Activated naive CD8-positive, alpha-beta T cell (primary cell): ENCODE measurements around the gene KRTAP3-2.

Source experiments
- H3K27ac Mint-ChIP-seq: one replicate; pipeline ENCODE4 v1.8.0; 2021; ENCODE audit warnings: mixed read lengths
- H3K27me3 Mint-ChIP-seq: one replicate; pipeline ENCODE4 v1.8.0; 2021; ENCODE audit warnings: mixed read lengths
- H3K36me3 Mint-ChIP-seq: one replicate; pipeline ENCODE4 v1.8.0; 2021; ENCODE audit warnings: mixed read lengths
- H3K4me1 Mint-ChIP-seq: one replicate; pipeline ENCODE4 v1.8.0; 2021; ENCODE audit warnings: low read depth, mixed read lengths
- H3K4me3 Mint-ChIP-seq: one replicate; pipeline ENCODE4 v1.8.0; 2021; ENCODE audit warnings: mild to moderate bottlenecking, mixed read lengths
- H3K9me3 Mint-ChIP-seq: one replicate; pipeline ENCODE4 v1.8.0; 2021; ENCODE audit warnings: low read depth, mixed read lengths

KRTAP3-2 gene

GRCh38 chr17:41016578-41017215 is 17.0 kb upstream of the KRTAP3-2 start:
- no peaks in the 10 kb centered on the region for H3K4me1 Mint-ChIP-seq
- H3K27me3 Mint-ChIP-seq, result peaks cover 2% of the 10 kb centered on the region

GRCh38 chr17:41015454-41015853 is 15.7 kb upstream of the KRTAP3-2 start:
- no peaks in the 10 kb centered on the region for H3K36me3 Mint-ChIP-seq

More at GRCh38 chr17:41016578-41017215, 17.0 kb upstream of the KRTAP3-2 start:
- Mint-ChIP-seq H3K4me3 (no peak overlapping the region), H3K9me3 (no peaks in the 10 kb centered on the region), H3K27ac (no peak overlapping the region), H3K36me3 (no peaks in the 10 kb centered on the region)

GRCh38 chr17:41013606-41014005 is 13.9 kb upstream of the KRTAP3-2 start:
- H3K27me3 Mint-ChIP-seq, result peaks cover 2% of the 10 kb centered on the region
- H3K36me3 Mint-ChIP-seq, result no peaks in the 10 kb centered on the region
- no peak overlapping the region for H3K4me3 Mint-ChIP-seq

More at GRCh38 chr17:41015454-41015853, 15.7 kb upstream of the KRTAP3-2 start:
- Mint-ChIP-seq H3K4me3 (no peak overlapping the region), H3K27me3 (peaks cover 2% of the 10 kb centered on the region), H3K27ac (no peak overlapping the region), H3K9me3 (no peaks in the 10 kb centered on the region), H3K4me1 (no peaks in the 10 kb centered on the region)

GRCh38 chr17:41013181-41013580 is 13.5 kb upstream of the KRTAP3-2 start:
- Mint-ChIP-seq H3K4me3 (no peak overlapping the region), H3K27me3 (peaks cover 2% of the 10 kb centered on the region), H3K27ac (no peak overlapping the region), H3K4me1 (no peaks in the 10 kb centered on the region), H3K36me3 (no peaks in the 10 kb centered on the region), H3K9me3 (no peaks in the 10 kb centered on the region)

More at GRCh38 chr17:41013606-41014005, 13.9 kb upstream of the KRTAP3-2 start:
- Mint-ChIP-seq H3K9me3 (no peaks in the 10 kb centered on the region), H3K27ac (no peak overlapping the region), H3K4me1 (no peaks in the 10 kb centered on the region)

- H3K27me3 Mint-ChIP-seq, result peaks cover under 1% of the 10 kb centered on the region
- no peaks in the 10 kb centered on the region for H3K9me3 Mint-ChIP-seq
- H3K4me1 Mint-ChIP-seq, result no peaks in the 10 kb centered on the region
Measured at GRCh38 chr17:41012326-41013120, 12.8 kb upstream of the KRTAP3-2 start.

GRCh38 chr17:41010441-41010840 is 10.7 kb upstream of the KRTAP3-2 start:
- Mint-ChIP-seq H3K27ac (no peak overlapping the region), H3K9me3 (no peaks in the 10 kb centered on the region), H3K36me3 (no peaks in the 10 kb centered on the region)

More at GRCh38 chr17:41012326-41013120, 12.8 kb upstream of the KRTAP3-2 start:
- Mint-ChIP-seq H3K4me3 (no peak overlapping the region), H3K36me3 (no peaks in the 10 kb centered on the region), H3K27ac (no peak overlapping the region)

GRCh38 chr17:41009936-41010335 is 10.2 kb upstream of the KRTAP3-2 start:
- no peak overlapping the region for H3K27ac Mint-ChIP-seq
- H3K4me1 Mint-ChIP-seq, result no peaks in the 10 kb centered on the region
- H3K9me3 Mint-ChIP-seq, result no peaks in the 10 kb centered on the region
- no peaks in the 10 kb centered on the region for H3K36me3 Mint-ChIP-seq
- no peaks in the 10 kb centered on the region for H3K27me3 Mint-ChIP-seq
- H3K4me3 Mint-ChIP-seq, result no peak overlapping the region

More at GRCh38 chr17:41010441-41010840, 10.7 kb upstream of the KRTAP3-2 start:
- no peaks in the 10 kb centered on the region for H3K27me3 Mint-ChIP-seq
- no peak overlapping the region for H3K4me3 Mint-ChIP-seq
- no peaks in the 10 kb centered on the region for H3K4me1 Mint-ChIP-seq

GRCh38 chr17:41009301-41009760 is 9.6 kb upstream of the KRTAP3-2 start:
- Mint-ChIP-seq H3K4me1 (no peaks in the 10 kb centered on the region), H3K4me3 (no peak overlapping the region), H3K27ac (no peak overlapping the region), H3K9me3 (no peaks in the 10 kb centered on the region), H3K36me3 (no peaks in the 10 kb centered on the region), H3K27me3 (no peaks in the 10 kb centered on the region)

- Mint-ChIP-seq H3K4me1 (no peaks in the 10 kb centered on the region), H3K27me3 (peaks cover 1% of the 10 kb centered on the region), H3K4me3 (no peak within 1 kb of the TSS), H3K9me3 (no peaks in the 10 kb centered on the region), H3K27ac (no peak within 1 kb of the TSS), H3K36me3 (no peaks in the 10 kb centered on the region)
Measured at GRCh38 chr17:41008811-41009210, 9.1 kb upstream of the KRTAP3-2 start, which contains the start of gene KRTAP3-1. Gene KRTAP3-1, minus strand, starts transcription at chr17:41009128. Its CDS starts 54 bp downstream, at chr17:41009074.

- Mint-ChIP-seq H3K4me3 (no peak overlapping the region), H3K9me3 (no peaks in the 10 kb centered on the region), H3K4me1 (no peaks in the 10 kb centered on the region), H3K27ac (no peak overlapping the region), H3K36me3 (no peaks in the 10 kb centered on the region), H3K27me3 (peaks cover 3% of the 10 kb centered on the region)
Measured at GRCh38 chr17:41004397-41004796, 4.7 kb upstream of the KRTAP3-2 start.

GRCh38 chr17:41003926-41004325 is 4.2 kb upstream of the KRTAP3-2 start:
- H3K27ac Mint-ChIP-seq, result no peak overlapping the region
- no peaks in the 10 kb centered on the region for H3K36me3 Mint-ChIP-seq
- H3K4me3 Mint-ChIP-seq, result no peak overlapping the region
- peaks cover 6% of the 10 kb centered on the region for H3K27me3 Mint-ChIP-seq
- H3K9me3 Mint-ChIP-seq, result no peaks in the 10 kb centered on the region
- H3K4me1 Mint-ChIP-seq, result no peaks in the 10 kb centered on the region

GRCh38 chr17:41002814-41003213 is 3.1 kb upstream of the KRTAP3-2 start:
- H3K9me3 Mint-ChIP-seq, result no peaks in the 10 kb centered on the region
- H3K27me3 Mint-ChIP-seq, result peaks cover 7% of the 10 kb centered on the region
- no peaks in the 10 kb centered on the region for H3K36me3 Mint-ChIP-seq
- H3K4me1 Mint-ChIP-seq, result no peaks in the 10 kb centered on the region
- no peak overlapping the region for H3K27ac Mint-ChIP-seq
- no peak overlapping the region for H3K4me3 Mint-ChIP-seq

- no peak overlapping the region for H3K27ac Mint-ChIP-seq
- no peak overlapping the region for H3K4me3 Mint-ChIP-seq
- H3K27me3 Mint-ChIP-seq, result peaks cover 14% of the 10 kb centered on the region
- H3K4me1 Mint-ChIP-seq, result no peaks in the 10 kb centered on the region
- H3K9me3 Mint-ChIP-seq, result no peaks in the 10 kb centered on the region
- no peaks in the 10 kb centered on the region for H3K36me3 Mint-ChIP-seq
Measured at GRCh38 chr17:41001795-41002194, 2.1 kb upstream of the KRTAP3-2 start.

GRCh38 chr17:40997361-40997760 is 2.3 kb downstream of the KRTAP3-2 start:
- no peaks in the 10 kb centered on the region for H3K36me3 Mint-ChIP-seq
- H3K4me3 Mint-ChIP-seq, result no peak overlapping the region
- no peak overlapping the region for H3K27ac Mint-ChIP-seq
- H3K27me3 Mint-ChIP-seq, result peaks cover 29% of the 10 kb centered on the region
- no peaks in the 10 kb centered on the region for H3K4me1 Mint-ChIP-seq
- no peaks in the 10 kb centered on the region for H3K9me3 Mint-ChIP-seq

GRCh38 chr17:40996829-40997228 is 2.9 kb downstream of the KRTAP3-2 start:
- Mint-ChIP-seq H3K27ac (no peak overlapping the region), H3K4me1 (no peaks in the 10 kb centered on the region), H3K36me3 (no peaks in the 10 kb centered on the region), H3K9me3 (no peaks in the 10 kb centered on the region), H3K27me3 (peaks cover 32% of the 10 kb centered on the region), H3K4me3 (no peak overlapping the region)
